Measurements from ENCODE around the gene ZNF107.
"Not testable (repeated sequence)": the region's sequence is repeated elsewhere in the genome, so short reads cannot be mapped to it uniquely, and the experiment has no call there.

ZNF107 gene

GRCh38 chr7:64643566-64643965, 22.4 kb upstream of the ZNF107 start:
- DNase-seq (ENCODE audit: low spot score), result no peak

GRCh38 chr7:64651203-64651602, 14.7 kb upstream of the ZNF107 start:
- no peak for DNase-seq (ENCODE audit: low spot score)

- no peak for DNase-seq (ENCODE audit: low spot score)
These were observed 14.2 kb upstream of the ZNF107 start for GRCh38 chr7:64651632-64652165.

GRCh38 chr7:64653721-64654401, 12.1 kb upstream of the ZNF107 start:
- no peak for DNase-seq (ENCODE audit: low spot score)

- DNase-seq (ENCODE audit: low spot score), result no peak
These were observed 11.0 kb upstream of the ZNF107 start for GRCh38 chr7:64654796-64655548.

- no peak for DNase-seq (ENCODE audit: low spot score)
These were observed 10.1 kb upstream of the ZNF107 start for GRCh38 chr7:64655811-64656210.

GRCh38 chr7:64656489-64656888, 9.4 kb upstream of the ZNF107 start:
- DNase-seq (ENCODE audit: low spot score), result no peak

GRCh38 chr7:64662091-64662490, 3.8 kb upstream of the ZNF107 start:
- DNase-seq (ENCODE audit: low spot score), result not testable (repeated sequence)

GRCh38 chr7:64666663-64667050, 724 bp downstream of the ZNF107 start:
- DNase-seq (ENCODE audit: low spot score), result no peak

GRCh38 chr7:64667311-64667710, 1.4 kb downstream of the ZNF107 start:
- no peak for DNase-seq (ENCODE audit: low spot score)

- no peak for DNase-seq (ENCODE audit: low spot score)
These were observed 6.5 kb downstream of the ZNF107 start for GRCh38 chr7:64672414-64672813.

- no peak for DNase-seq (ENCODE audit: low spot score)
These were observed 19.2 kb downstream of the ZNF107 start for GRCh38 chr7:64685091-64685490.

- no peak for DNase-seq (ENCODE audit: low spot score)
These were observed 19.8 kb downstream of the ZNF107 start for GRCh38 chr7:64685741-64686140.

GRCh38 chr7:64686493-64687184, 20.7 kb downstream of the ZNF107 start:
- DNase-seq (ENCODE audit: low spot score), result no peak

- DNase-seq (ENCODE audit: low spot score), result no peak
These were observed 21.3 kb downstream of the ZNF107 start for GRCh38 chr7:64687249-64687648.

GRCh38 chr7:64688988-64689387, 23.1 kb downstream of the ZNF107 start:
- DNase-seq (ENCODE audit: low spot score), result no peak

- no peak for DNase-seq (ENCODE audit: low spot score)
These were observed 25.9 kb downstream of the ZNF107 start for GRCh38 chr7:64691831-64692230.

GRCh38 chr7:64697863-64698262, 31.9 kb downstream of the ZNF107 start:
- DNase-seq (ENCODE audit: low spot score), result not testable (repeated sequence)

- DNase-seq (ENCODE audit: low spot score), result no peak
These were observed 40.8 kb downstream of the ZNF107 start for GRCh38 chr7:64706625-64707292.

GRCh38 chr7:64717896-64718295, 52.0 kb downstream of the ZNF107 start:
- not testable (repeated sequence) for DNase-seq (ENCODE audit: low spot score)

- DNase-seq (ENCODE audit: low spot score), result no peak
These were observed 63.3 kb downstream of the ZNF107 start for GRCh38 chr7:64729089-64729848.
